ENCODE data around the gene TMPO. TPM values are rescaled to one million over a fixed set of nuclear protein-coding genes. Genes with fewer than 3 reads are reported as not detected.
"Not testable (repeated sequence)": the region's sequence is repeated elsewhere in the genome, so short reads cannot be mapped to it uniquely, and the experiment has no call there.

Gene TMPO
- total and polyA plus RNA-seq, 5 donors: 14.8 to 28.9 (median 19.8) TPM

DNA sequence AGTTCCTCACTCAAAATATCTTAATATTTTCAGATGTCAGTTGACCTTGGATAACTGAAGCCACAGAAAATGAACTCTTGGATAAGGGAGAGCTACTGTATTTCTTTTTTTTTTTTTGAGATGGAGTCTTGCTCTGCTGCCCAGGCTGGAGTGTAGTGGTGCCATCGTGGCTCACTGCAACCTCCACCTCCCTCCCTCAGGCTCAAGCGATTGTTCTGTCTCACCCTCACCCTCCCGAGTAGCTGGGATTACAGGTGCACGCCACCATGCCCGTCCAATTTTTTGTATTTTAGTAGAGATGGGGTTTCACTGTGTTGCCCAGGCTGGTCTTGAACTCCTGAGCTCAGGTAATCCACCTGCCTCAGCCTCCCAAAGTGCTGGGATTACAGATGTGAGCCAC lies 81.9 kb downstream of the TMPO start:
- DNase-seq; H3K27ac ChIP-seq (ENCODE audit: low read length); H3K27me3 ChIP-seq (ENCODE audit: control insufficient read depth, insufficient read depth); H3K4me1 ChIP-seq (ENCODE audit: control insufficient read depth, insufficient read depth, low read length); H3K9me3 ChIP-seq (ENCODE audit: control insufficient read depth, low read length); H3K4me3 ChIP-seq (ENCODE audit: low read length); ATAC-seq: not testable (repeated sequence)
- intact Hi-C loops (cut with DNase I): loop anchor here in 2 of 4 donors (10.0 kb wide), 1 partner anchor 47 kb away; the partner anchor contains the start of genes APAF1 (in 2 of the 2) and IKBIP (in 2 of the 2)
- 87% methylated on average over 5 of the region's 5 CpGs for WGBS

Other genes with a start within 250 kb of the TMPO start
- gene SLC25A3, start 78.1 kb downstream of the TMPO start, total RNA-seq: 1,000 to 10,000 TPM in 3 of 4 donors, 100 to 1,000 TPM in 1; 961 to 1,212 (median 1,085) TPM
- gene SLC25A3, start 78.1 kb downstream of the TMPO start, polyA plus RNA-seq: 1,403 TPM
- gene IKBIP, start 129.2 kb downstream of the TMPO start, total RNA-seq: 10 to 100 TPM in 1 of 4 donors, 1 to 10 TPM in 3; 4.9 to 10.3 (median 6.3) TPM
- 8.1 TPM for gene IKBIP, start 129.2 kb downstream of the TMPO start, polyA plus RNA-seq
- 1 to 10 TPM; 4.0 to 7.1 (median 4.5) TPM for gene APAF1, start 129.7 kb downstream of the TMPO start, total RNA-seq
- 2.9 TPM for gene APAF1, start 129.7 kb downstream of the TMPO start, polyA plus RNA-seq